PC-9 (cell line): Measurements from ENCODE around the gene PPP2CA.

ENCODE experiments used
- EZH2 ChIP-seq: fragments of 200-600 bp; sonication (generic); IDR thresholded peaks from 2 replicates; pipeline ENCODE4 v1.8.0; 2017; ENCODE audit warnings: antibody characterized with exemption, low read depth
- TF ChIP-seq, protein P1 (sequence below): fragments of 200-600 bp; sonication (generic); conservative IDR thresholded peaks from 2 replicates; pipeline ENCODE4 v1.6.1; 2017; ENCODE audit warnings: mixed run types, antibody characterized with exemption, mild to moderate bottlenecking, moderate library complexity

GRCh38 chr5:134203630-134204029, 22.2 kb downstream of the PPP2CA start:
- TF ChIP-seq, protein P1, sequence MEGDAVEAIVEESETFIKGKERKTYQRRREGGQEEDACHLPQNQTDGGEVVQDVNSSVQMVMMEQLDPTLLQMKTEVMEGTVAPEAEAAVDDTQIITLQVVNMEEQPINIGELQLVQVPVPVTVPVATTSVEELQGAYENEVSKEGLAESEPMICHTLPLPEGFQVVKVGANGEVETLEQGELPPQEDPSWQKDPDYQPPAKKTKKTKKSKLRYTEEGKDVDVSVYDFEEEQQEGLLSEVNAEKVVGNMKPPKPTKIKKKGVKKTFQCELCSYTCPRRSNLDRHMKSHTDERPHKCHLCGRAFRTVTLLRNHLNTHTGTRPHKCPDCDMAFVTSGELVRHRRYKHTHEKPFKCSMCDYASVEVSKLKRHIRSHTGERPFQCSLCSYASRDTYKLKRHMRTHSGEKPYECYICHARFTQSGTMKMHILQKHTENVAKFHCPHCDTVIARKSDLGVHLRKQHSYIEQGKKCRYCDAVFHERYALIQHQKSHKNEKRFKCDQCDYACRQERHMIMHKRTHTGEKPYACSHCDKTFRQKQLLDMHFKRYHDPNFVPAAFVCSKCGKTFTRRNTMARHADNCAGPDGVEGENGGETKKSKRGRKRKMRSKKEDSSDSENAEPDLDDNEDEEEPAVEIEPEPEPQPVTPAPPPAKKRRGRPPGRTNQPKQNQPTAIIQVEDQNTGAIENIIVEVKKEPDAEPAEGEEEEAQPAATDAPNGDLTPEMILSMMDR: no peak
- no peak for TF ChIP-seq EZH2
